Neural crest cell (in vitro differentiated cells): ENCODE results near the gene EXOC6B. TPM values are rescaled to one million over a fixed set of nuclear protein-coding genes. Genes with fewer than 3 reads are reported as not detected.

Experiments
- DNase-seq: peaks from one replicate; pipeline ENCODE4 v3.0.0; 2021; ENCODE audit warnings: low read depth, mixed read lengths, low spot score
- H3K27ac Mint-ChIP-seq: one replicate; pipeline ENCODE4 v1.8.0; 2021; ENCODE audit warnings: mild to moderate bottlenecking, mixed read lengths; ENCODE audit not compliant: unreplicated experiment
- H3K27me3 Mint-ChIP-seq: 2 replicates; pipeline ENCODE4 v1.8.0; 2021; ENCODE audit warnings: low read depth, mild to moderate bottlenecking, mixed read lengths
- H3K36me3 Mint-ChIP-seq: 2 replicates; pipeline ENCODE4 v1.8.0; 2021; ENCODE audit warnings: low read depth, mild to moderate bottlenecking, mixed read lengths
- H3K4me1 Mint-ChIP-seq: 2 replicates; pipeline ENCODE4 v1.8.0; 2021; ENCODE audit warnings: mixed read lengths
- H3K4me3 Mint-ChIP-seq: one replicate; pipeline ENCODE4 v1.8.0; 2021; ENCODE audit warnings: mild to moderate bottlenecking, mixed read lengths
- H3K9me3 Mint-ChIP-seq: 2 replicates; pipeline ENCODE4 v1.8.0; 2021; ENCODE audit warnings: mixed read lengths
- CTCF ChIP-seq: fragments of 200-600 bp; sonication (generic); conservative IDR thresholded peaks from 2 replicates; pipeline ENCODE4 v1.5.0; 2021; ENCODE audit warnings: antibody characterized with exemption, mild to moderate bottlenecking
- total RNA-seq: library from RNA; stranded (reverse); gene quantifications from 2 replicates; pipeline ENCODE4 v1.2.1, GENCODE V29; 2021

The EXOC6B gene
- total RNA-seq, 1 donor from 2014 or later: 28.2 TPM

DNA sequence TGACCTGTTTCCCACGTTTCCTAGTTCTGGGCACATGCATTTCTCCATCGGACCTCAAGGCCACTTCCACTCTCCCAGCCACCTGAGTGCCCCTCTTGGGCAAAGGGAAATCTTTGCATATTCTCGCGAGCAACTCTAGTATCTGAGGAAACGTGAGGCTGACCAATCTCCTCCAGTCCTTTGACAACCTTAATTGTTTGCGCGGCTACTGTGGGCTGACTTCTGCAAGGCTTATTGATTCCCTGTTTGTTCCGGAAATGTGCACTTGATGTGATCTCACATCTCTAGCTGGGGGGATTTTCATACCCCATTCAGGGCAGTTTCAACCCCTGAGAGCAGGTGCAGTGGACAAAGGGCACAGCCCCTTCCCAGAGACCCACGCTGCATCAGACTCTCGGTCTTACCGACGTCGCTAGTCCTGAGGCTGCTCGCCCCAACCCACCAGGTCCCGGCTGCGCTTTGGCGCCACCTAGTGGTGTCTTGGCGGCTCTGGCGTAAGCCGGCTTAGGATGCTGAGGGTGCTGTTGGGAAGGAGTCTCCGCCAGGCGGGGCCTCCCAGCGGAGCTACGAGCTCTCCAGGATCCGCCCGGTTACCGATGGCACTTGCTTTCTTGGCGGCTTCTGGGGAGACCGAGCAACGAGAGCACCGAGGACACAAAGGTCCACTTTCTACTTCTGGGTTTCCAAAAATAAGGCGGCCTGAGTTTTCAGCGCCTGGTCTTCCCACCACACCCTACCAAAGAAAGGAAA lies 36.6 kb upstream of the EXOC6B start:
- peak; percentile 99 for TF ChIP-seq CTCF
- H3K36me3 Mint-ChIP-seq: no peaks in the 10 kb centered on the region
- no peaks in the 10 kb centered on the region for H3K9me3 Mint-ChIP-seq
- peak overlapping the region; percentile 75 for H3K4me3 Mint-ChIP-seq
- H3K4me1 Mint-ChIP-seq: peaks cover 9% of the 10 kb centered on the region
- DNase-seq: peak; percentile 98
- H3K27me3 Mint-ChIP-seq: peaks cover 79% of the 10 kb centered on the region
- peak overlapping the region; percentile 45 for H3K27ac Mint-ChIP-seq

- Mint-ChIP-seq H3K27ac (no peak overlapping the region), H3K4me3 (no peak overlapping the region), H3K9me3 (no peaks in the 10 kb centered on the region), H3K27me3 (peaks cover 82% of the 10 kb centered on the region), H3K4me1 (peaks cover 9% of the 10 kb centered on the region), H3K36me3 (no peaks in the 10 kb centered on the region)
- peak; percentile 45 for DNase-seq
- peak; percentile 75 for TF ChIP-seq CTCF
Measured at GRCh38 chr2:72859831-72860262, 34.0 kb upstream of the EXOC6B start.

GRCh38 chr2:72851333-72851732 lies 25.5 kb upstream of the EXOC6B start:
- Mint-ChIP-seq H3K27ac (no peak overlapping the region), H3K27me3 (peaks cover 29% of the 10 kb centered on the region), H3K4me1 (no peaks in the 10 kb centered on the region), H3K4me3 (no peak overlapping the region), H3K36me3 (no peaks in the 10 kb centered on the region), H3K9me3 (no peaks in the 10 kb centered on the region)
- DNase-seq: no peak
- no peak for TF ChIP-seq CTCF

DNA sequence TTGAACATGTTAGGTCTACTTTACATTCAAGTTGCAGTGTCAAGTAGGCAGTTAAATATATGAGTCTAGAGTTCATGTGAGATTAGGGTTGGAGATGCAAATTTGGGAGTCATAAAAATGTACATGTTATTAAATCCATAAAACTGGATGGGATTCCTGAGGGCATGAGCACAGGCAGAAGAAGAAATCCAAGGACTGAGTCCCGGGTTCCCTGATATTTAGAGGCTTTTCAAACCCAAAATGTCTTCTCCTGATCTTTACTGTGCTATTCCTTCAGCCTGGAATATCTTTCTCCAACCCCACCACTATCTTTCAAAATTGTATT lies 23.3 kb upstream of the EXOC6B start:
- H3K27me3 Mint-ChIP-seq: peaks cover 13% of the 10 kb centered on the region
- H3K9me3 Mint-ChIP-seq: no peaks in the 10 kb centered on the region
- H3K4me3 Mint-ChIP-seq: no peak overlapping the region
- no peaks in the 10 kb centered on the region for H3K4me1 Mint-ChIP-seq
- H3K27ac Mint-ChIP-seq: no peak overlapping the region
- no peak for DNase-seq
- no peaks in the 10 kb centered on the region for H3K36me3 Mint-ChIP-seq
- TF ChIP-seq CTCF: no peak

DNA sequence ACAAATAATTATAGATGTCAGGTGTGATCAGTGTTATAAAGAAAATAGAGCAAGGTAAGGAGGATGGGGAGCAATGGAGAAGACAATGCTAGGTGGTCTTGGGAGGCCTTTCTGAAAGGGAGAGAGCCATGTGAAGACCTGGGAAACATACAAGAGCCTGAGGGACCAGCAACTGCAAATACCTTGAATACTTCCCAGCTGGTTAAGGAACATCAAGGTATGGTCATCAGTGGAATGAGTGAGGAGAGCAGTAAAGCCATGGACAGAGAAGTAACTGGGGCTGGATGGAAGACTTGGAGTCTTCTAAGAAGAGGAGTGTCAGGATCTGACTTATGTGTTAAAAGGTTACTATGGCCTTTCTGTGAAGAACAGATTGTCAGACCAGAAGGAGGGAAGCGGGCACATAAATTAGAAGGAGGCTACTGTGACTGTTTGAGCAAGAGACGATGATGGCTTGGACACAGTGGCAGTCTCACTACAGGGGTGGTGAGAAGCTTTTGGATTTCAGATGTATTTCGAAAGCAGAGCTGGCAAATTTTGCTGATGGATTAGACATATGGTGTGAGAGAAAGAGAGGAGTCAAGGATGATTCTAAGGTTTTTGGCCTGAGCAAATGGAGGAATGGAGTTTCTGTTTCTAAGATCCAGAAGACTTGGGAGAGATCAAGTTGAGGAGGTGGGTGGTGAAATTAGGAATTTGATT lies 22.8 kb upstream of the EXOC6B start:
- H3K27ac Mint-ChIP-seq: no peak overlapping the region
- DNase-seq: no peak
- H3K9me3 Mint-ChIP-seq: no peaks in the 10 kb centered on the region

More for the DNA sequence above, 22.8 kb upstream of the EXOC6B start:
- no peak for TF ChIP-seq CTCF
- no peaks in the 10 kb centered on the region for H3K4me1 Mint-ChIP-seq
- no peak overlapping the region for H3K4me3 Mint-ChIP-seq
- H3K36me3 Mint-ChIP-seq: no peaks in the 10 kb centered on the region
- peaks cover 11% of the 10 kb centered on the region for H3K27me3 Mint-ChIP-seq
